GM12875 (cell line): ENCODE data around the gene PTX3.

Experiments used
- H3K4me3 ChIP-seq: one replicate; pipeline ENCODE4 v1.5.1; 2011; ENCODE audit warnings: low read depth, low read length, control low read depth
- TF ChIP-seq, protein P1 (sequence below): IDR thresholded peaks from 2 replicates; pipeline ENCODE4 v1.5.1; 2011; ENCODE audit warnings: low read depth, mild to moderate bottlenecking, control low read depth, inconsistent platforms, low read length, moderate library complexity, borderline replicate concordance; ENCODE audit not compliant: insufficient read depth

PTX3 gene

DNA sequence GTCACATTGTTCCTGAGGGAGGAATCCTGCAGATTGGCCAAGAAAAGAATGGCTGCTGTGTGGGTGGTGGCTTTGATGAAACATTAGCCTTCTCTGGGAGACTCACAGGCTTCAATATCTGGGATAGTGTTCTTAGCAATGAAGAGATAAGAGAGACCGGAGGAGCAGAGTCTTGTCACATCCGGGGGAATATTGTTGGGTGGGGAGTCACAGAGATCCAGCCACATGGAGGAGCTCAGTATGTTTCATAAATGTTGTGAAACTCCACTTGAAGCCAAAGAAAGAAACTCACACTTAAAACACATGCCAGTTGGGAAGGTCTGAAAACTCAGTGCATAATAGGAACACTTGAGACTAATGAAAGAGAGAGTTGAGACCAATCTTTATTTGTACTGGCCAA, 6.1 kb downstream of the PTX3 start:
- TF ChIP-seq, protein P1, sequence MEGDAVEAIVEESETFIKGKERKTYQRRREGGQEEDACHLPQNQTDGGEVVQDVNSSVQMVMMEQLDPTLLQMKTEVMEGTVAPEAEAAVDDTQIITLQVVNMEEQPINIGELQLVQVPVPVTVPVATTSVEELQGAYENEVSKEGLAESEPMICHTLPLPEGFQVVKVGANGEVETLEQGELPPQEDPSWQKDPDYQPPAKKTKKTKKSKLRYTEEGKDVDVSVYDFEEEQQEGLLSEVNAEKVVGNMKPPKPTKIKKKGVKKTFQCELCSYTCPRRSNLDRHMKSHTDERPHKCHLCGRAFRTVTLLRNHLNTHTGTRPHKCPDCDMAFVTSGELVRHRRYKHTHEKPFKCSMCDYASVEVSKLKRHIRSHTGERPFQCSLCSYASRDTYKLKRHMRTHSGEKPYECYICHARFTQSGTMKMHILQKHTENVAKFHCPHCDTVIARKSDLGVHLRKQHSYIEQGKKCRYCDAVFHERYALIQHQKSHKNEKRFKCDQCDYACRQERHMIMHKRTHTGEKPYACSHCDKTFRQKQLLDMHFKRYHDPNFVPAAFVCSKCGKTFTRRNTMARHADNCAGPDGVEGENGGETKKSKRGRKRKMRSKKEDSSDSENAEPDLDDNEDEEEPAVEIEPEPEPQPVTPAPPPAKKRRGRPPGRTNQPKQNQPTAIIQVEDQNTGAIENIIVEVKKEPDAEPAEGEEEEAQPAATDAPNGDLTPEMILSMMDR = no peak
- no peak overlapping the region for H3K4me3 ChIP-seq

DNA sequence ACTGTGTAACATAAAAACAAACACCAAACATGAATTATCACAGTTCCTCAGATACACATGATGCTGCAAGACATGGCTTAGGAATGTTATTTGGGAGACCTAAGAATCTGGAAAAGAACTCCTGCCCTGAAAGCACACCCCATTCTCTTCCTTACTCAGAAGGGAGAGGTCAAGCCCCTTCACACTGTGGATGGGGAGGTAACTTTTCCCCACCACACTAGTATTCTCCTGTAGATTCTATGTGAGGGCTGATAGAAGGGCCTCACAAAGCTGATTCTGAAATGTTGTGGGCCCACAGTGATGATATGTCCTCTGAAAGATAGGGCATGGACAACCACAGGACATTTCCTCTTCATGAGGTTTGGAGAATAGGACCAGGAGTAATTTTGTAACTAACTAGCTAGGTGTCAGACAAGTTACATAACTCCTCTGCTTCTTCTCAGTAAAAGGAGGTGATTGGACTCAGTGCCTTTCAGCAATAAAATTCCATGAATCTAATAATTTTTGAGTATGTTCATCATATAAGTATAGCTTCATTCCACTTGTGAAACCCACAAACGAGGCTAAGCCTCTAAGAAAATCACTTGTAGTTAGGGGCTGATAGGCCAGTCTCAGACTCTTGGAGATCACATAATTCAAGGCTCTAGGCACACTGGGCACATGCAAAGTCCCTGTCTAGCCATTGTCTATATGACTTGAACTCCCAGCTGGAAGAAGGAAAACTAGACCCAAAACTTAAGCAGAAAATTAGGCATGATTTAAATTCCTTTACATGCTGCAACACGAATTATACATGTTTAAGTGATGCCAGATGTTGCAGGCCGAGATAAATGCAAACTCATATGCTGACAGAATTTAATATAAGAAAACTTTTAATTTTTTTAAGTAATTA, 7.5 kb downstream of the PTX3 start:
- TF ChIP-seq, protein P1 = no peak
- H3K4me3 ChIP-seq = no peak overlapping the region

DNA sequence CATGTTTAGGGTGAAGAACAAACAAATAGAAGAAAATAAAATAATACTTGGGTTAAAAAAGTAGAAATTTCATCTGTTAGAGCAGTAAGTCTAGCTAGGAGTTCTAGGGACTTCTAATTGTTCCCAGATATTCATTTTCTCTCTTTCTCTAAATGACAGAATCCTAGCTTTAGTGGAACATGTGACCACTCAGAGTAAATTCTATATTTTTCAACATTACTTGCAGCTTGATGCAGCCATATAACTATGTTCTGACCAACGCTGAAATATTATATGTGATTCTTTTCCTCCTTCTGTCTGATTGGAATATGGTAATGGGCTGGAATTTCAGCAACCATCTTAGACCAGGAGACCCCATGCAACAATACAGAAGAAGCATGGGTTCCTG, 8.1 kb downstream of the PTX3 start:
- TF ChIP-seq, protein P1 = no peak
- no peak overlapping the region for H3K4me3 ChIP-seq

DNA sequence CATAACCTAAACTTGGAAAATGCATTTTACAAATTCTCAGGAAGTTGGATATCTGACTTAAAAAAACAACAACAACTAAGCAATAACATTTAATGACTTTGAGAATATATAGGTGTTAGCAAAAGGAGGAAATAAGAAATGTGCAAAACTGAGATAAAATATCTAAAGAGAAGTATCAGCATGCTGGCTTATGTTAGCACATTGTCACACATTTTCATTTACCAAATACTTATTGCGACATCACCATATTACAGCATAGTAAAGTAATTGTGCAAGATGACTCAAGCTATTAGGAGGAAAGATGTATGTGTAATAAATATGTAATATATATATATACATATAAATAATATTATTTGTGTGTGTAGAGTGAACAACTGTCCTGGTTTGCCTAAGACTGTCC, 9.2 kb downstream of the PTX3 start:
- TF ChIP-seq, protein P1 = no peak
- H3K4me3 ChIP-seq = no peak overlapping the region

DNA sequence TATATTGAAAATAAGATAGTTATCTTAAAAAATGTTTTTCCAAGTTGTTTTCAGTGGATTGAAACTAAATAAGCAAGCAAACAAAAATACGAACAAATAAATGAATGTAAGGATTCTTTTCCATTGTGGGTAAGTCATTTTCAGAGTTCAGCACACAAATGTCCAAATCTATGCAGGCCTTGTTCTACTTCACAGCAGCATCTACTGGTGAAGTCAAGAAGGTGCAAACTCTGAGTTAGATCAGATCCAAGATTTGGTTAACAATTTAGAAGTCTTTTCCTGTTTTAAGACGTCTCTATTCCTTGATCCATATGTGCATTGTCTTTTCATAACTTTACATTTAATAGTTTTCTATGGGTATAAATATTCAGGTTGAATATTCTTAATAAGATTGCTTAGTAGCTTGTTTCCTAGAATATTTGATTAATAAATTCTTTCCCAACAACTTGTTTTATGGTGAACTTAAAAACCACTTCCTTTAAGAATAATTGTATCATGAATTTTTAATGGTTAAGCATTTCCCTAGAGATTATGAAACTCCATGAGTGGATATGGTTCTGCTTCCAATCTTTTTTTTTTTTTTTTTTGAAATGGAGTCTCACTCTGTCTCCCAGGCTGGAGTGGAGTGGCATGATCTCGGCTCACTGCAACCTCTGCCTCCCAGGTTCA, 10.5 kb downstream of the PTX3 start:
- TF ChIP-seq, protein P1 = 0 out of 2 replicates have a peak, but pooled peaks have one; percentile 13
- no peak overlapping the region for H3K4me3 ChIP-seq

DNA sequence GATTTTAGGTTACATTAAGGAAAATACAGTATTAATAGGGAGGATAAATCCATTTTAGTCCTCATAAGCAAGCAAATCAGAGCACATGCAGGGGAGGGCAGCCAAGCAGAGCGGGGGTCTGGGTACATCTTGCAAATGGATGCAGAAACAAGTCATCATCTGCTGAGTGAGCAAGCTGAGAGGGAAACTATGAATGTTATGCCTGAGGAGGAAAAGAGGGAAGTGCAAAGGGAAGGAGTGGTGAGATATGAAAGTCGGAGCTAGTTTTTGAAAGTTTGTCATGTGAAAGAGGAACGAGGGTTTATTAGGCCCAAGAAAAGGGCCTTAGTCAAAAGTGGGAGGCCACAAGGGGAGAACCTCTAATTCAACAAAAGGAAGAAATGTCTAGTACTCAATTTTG, 15.4 kb downstream of the PTX3 start:
- TF ChIP-seq, protein P1 = no peak
- H3K4me3 ChIP-seq = no peak overlapping the region
